WI38 (cell line): ENCODE data around the gene DCTN2.
A peak's percentile ranks its signal among the peaks of the same experiment; 100 is the strongest.

Experiments used
- H3K4me3 ChIP-seq: 2 replicates; pipeline ENCODE4 v1.5.1; 2011; ENCODE audit warnings: low read depth, mild to moderate bottlenecking, control low read depth, low read length
- CTCF ChIP-seq: IDR thresholded peaks from 2 replicates; pipeline ENCODE4 v1.5.1; 2012; ENCODE audit warnings: low read depth, mild to moderate bottlenecking, control low read depth, low read length

DCTN2 gene

GRCh38 chr12:57487597-57488401 lies 59.2 kb downstream of the DCTN2 start, which contains the start of gene MARS1:
Gene MARS1 (plus strand): TSS chr12:57488068. CDS start chr12:57488091, 23 bp downstream.
- TF ChIP-seq CTCF, result no peak
- peak within 1 kb of the TSS; percentile 99 for H3K4me3 ChIP-seq

- TF ChIP-seq CTCF, result no peak
- H3K4me3 ChIP-seq, result peak overlapping the region; percentile 99; the same call in 1 of the 2 replicates
Observed at GRCh38 chr12:57487055-57487596, 59.9 kb downstream of the DCTN2 start.

GRCh38 chr12:57485695-57486094 lies 61.3 kb downstream of the DCTN2 start:
- TF ChIP-seq CTCF, result no peak
- H3K4me3 ChIP-seq, result no peak overlapping the region

GRCh38 chr12:57483466-57483865 lies 63.5 kb downstream of the DCTN2 start:
- H3K4me3 ChIP-seq, result no peak overlapping the region
- no peak for TF ChIP-seq CTCF

DNA sequence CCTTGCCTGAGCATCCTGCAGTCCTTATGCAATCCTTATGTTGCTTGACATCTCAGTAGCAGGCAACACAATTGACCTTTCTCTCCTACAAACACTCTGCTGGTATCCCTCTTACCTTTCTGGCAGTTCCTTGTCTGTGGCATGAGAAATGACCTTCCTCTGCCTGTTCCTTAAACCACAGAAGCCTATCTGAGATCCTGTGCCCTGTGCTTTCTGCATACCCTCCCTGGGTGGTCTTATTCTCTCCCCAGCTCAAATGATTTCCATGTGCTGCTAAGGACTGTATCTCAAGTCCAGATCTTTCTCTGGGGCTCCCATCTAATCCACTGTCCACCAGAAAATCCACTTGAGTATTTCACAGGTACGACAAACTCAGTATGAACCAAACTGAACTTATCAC lies 65.3 kb downstream of the DCTN2 start:
- no peak overlapping the region for H3K4me3 ChIP-seq
- TF ChIP-seq CTCF, result no peak
